GM20000 (cell line): ENCODE measurements around the gene LUC7L.

ENCODE experiments used
- DNase-seq: peaks from one replicate; pipeline ENCODE4 v3.0.0; 2012; ENCODE audit warnings: low spot score
- CTCF ChIP-seq: IDR thresholded peaks from 2 replicates; pipeline ENCODE4 v1.5.1; 2012; ENCODE audit warnings: mild to moderate bottlenecking, control low read depth; ENCODE audit errors: extremely low read depth, missing control alignments

Gene LUC7L

GRCh38 chr16:149024-149660, 80.1 kb downstream of the LUC7L start:
- no peak for TF ChIP-seq CTCF
- no peak for DNase-seq

GRCh38 chr16:146646-147045, 82.6 kb downstream of the LUC7L start:
- TF ChIP-seq CTCF: no peak
- no peak for DNase-seq

- TF ChIP-seq CTCF: no peak
- DNase-seq: no peak
Measured at GRCh38 chr16:144797-145252, 84.4 kb downstream of the LUC7L start.

GRCh38 chr16:143456-143855, 85.8 kb downstream of the LUC7L start:
- TF ChIP-seq CTCF: no peak
- no peak for DNase-seq

- TF ChIP-seq CTCF: no peak
- no peak for DNase-seq
Measured at GRCh38 chr16:143047-143446, 86.2 kb downstream of the LUC7L start.

- DNase-seq: no peak
- TF ChIP-seq CTCF: no peak
Measured at GRCh38 chr16:142405-142967, 86.8 kb downstream of the LUC7L start.

GRCh38 chr16:140175-140857, 88.9 kb downstream of the LUC7L start:
- TF ChIP-seq CTCF: no peak

More at GRCh38 chr16:140175-140857, 88.9 kb downstream of the LUC7L start:
- no peak for DNase-seq
